Liver (tissue), 9 donors: ENCODE results near the gene SNX33. TPM values are rescaled to one million over a fixed set of nuclear protein-coding genes. Genes with fewer than 3 reads are reported as not detected.
"Not testable (repeated sequence)": the region's sequence is repeated elsewhere in the genome, so short reads cannot be mapped to it uniquely, and the experiment has no call there.

Source experiments
- DNase-seq: peaks from one replicate; pipeline ENCODE4 v3.0.0-alpha.2; 2017; ENCODE audit warnings: low spot score
- H3K27ac ChIP-seq, 2 donors: one replicate each; pipeline ENCODE4 v1.7.0; 2013; ENCODE audit warnings: inconsistent platforms in 2 of 2, low read length in 2 of 2, control low read depth in 1 of 2, low read depth in 1 of 2, mild to moderate bottlenecking in 1 of 2
- H3K27me3 ChIP-seq, 4 donors: one replicate each; pipeline versions ENCODE4 v1.6.1 to v1.7.0; 2013; ENCODE audit warnings: low read length in 3 of 4, inconsistent platforms in 1 of 4, mild to moderate bottlenecking in 1 of 4, moderate library complexity in 1 of 4; ENCODE audit not compliant: control insufficient read depth in 4 of 4, insufficient read depth in 4 of 4
- H3K36me3 ChIP-seq, 4 donors: one replicate each; pipeline versions ENCODE4 v1.6.1 to v1.7.0; 2013; ENCODE audit warnings: low read length in 3 of 4, mild to moderate bottlenecking in 3 of 4, low read depth in 1 of 4, moderate library complexity in 1 of 4; ENCODE audit not compliant: control insufficient read depth in 4 of 4, insufficient read depth in 3 of 4
- H3K4me1 ChIP-seq, 4 donors: one replicate each; pipeline versions ENCODE4 v1.6.1 to v1.7.0; 2013; ENCODE audit warnings: low read length in 3 of 4, mild to moderate bottlenecking in 3 of 4, moderate library complexity in 1 of 4; ENCODE audit not compliant: control insufficient read depth in 4 of 4, insufficient read depth in 4 of 4
- H3K4me3 ChIP-seq, 3 donors: one replicate each; pipeline versions ENCODE4 v1.6.1 to v1.7.0; 2013; ENCODE audit warnings: low read length in 3 of 3, control low read depth in 1 of 3, low read depth in 1 of 3, mild to moderate bottlenecking in 1 of 3
- H3K9ac ChIP-seq, 2 donors: one replicate each; pipeline ENCODE4 v1.7.0; 2013; ENCODE audit warnings: low read length in 2 of 2, mild to moderate bottlenecking in 2 of 2, moderate library complexity in 2 of 2, control low read depth in 1 of 2, low read depth in 1 of 2
- H3K9me3 ChIP-seq, 4 donors: one replicate each; pipeline versions ENCODE4 v1.6.1 to v1.7.0; 2013; ENCODE audit warnings: low read length in 3 of 4; ENCODE audit not compliant: control insufficient read depth in 4 of 4
- WGBS: extraction: QIAGEN DNeasy Blood & Tissue Kit; methylation state at CpG from one replicate; pipeline ENCODE4 v1.1.7; 2013; 5-methylcytosine and 5-hydroxymethylcytosine counted together
- polyA plus RNA-seq, 2 donors: library from polyadenylated mRNA; stranded (reverse) in 1 of 2; unstranded in 1 of 2; fragments of 200-250 nt in 1 of 2; fragments of >200 nt in 1 of 2; fragmentation: Nextera tagmentation in 1 of 2; extraction: Ambion mirVana in 1 of 2; gene quantifications; one replicate each; pipeline versions ENCODE4 v1.2.1 to v1.2.3, GENCODE V29; 2013 to 2015
- total RNA-seq, 2 donors: library from RNA; depleted of rRNA; stranded (reverse); fragments of >200 nt; gene quantifications; one replicate each; pipeline ENCODE4 v1.2.3, GENCODE V29; 2014
- donor health status: healthy.
- donor health status: healthy.
- donor health status: healthy.
- donor health status: healthy.
- donor health status: healthy.

SNX33 gene
- total and polyA plus RNA-seq, 4 donors: 7.1 to 10.8 (median 9.1) TPM

DNA sequence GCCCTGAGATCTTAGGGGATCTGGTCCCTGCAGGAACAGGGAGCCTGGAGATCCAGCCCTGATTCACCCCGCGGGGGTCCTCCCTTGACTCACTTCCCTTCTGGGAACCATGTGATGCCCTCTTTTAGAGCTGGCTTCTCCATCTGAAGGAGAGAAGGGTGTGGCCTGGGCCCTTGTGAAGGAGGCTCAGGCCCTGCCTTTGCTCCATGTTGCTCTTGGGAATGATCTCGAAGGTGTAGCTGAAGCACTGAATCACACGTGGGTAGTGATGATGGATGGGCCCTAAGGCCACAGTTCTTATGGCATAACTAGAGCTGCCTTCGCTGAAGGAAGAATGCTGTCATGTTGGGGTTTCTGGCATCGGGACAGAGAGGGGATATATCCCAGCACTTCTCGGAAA is 63.8 kb downstream of the SNX33 start:
- not testable (repeated sequence) for H3K9ac ChIP-seq, H3K9me3 ChIP-seq, H3K27me3 ChIP-seq, H3K4me3 ChIP-seq, H3K27ac ChIP-seq, H3K36me3 ChIP-seq, DNase-seq
- H3K4me1 ChIP-seq: peaks cover 0 to 13% (median 4%) of the 10 kb centered on the region in 4 donors
- 86% methylated on average over 7 of the region's 7 CpGs for WGBS

Other genes starting within 250 kb of the SNX33 start
- gene SIN3A, start 196.2 kb upstream of the SNX33 start, total RNA-seq: 10 to 100 TPM; 19.6 to 21.9 TPM
- gene SIN3A, start 196.2 kb upstream of the SNX33 start, polyA plus RNA-seq: 1 to 10 TPM; 6.8 to 7.1 TPM
- 10 to 100 TPM in 1 of 2 donors, 1 to 10 TPM in 1; 8.4 to 14.1 TPM for gene PTPN9, start 68.6 kb upstream of the SNX33 start, total RNA-seq
- 1 to 10 TPM; 5.4 to 6.6 TPM for gene PTPN9, start 68.6 kb upstream of the SNX33 start, polyA plus RNA-seq
- 10 to 100 TPM in 1 of 2 donors, 1 to 10 TPM in 1; 7.8 to 11.4 TPM for gene SNUPN, start 22.2 kb upstream of the SNX33 start, total RNA-seq
- gene SNUPN, start 22.2 kb upstream of the SNX33 start, polyA plus RNA-seq: 10 to 100 TPM; 12.8 to 13.2 TPM
- 10 to 100 TPM; 45.2 to 84.4 TPM for gene IMP3, start 7.7 kb upstream of the SNX33 start, total RNA-seq
- gene IMP3, start 7.7 kb upstream of the SNX33 start, polyA plus RNA-seq: 10 to 100 TPM; 54.7 to 94.8 TPM
- 1 to 10 TPM; 1.2 to 1.5 TPM for gene CSPG4, start 64.9 kb downstream of the SNX33 start, total RNA-seq
- gene CSPG4, start 64.9 kb downstream of the SNX33 start, polyA plus RNA-seq: under 1 TPM; 0.07 to 0.36 TPM
- 10 to 100 TPM in 1 of 2 donors, 1 to 10 TPM in 1; 6.5 to 14.4 TPM for gene UBE2Q2, start 195.5 kb downstream of the SNX33 start, total RNA-seq
- 1 to 10 TPM; 2.4 to 4.0 TPM for gene UBE2Q2, start 195.5 kb downstream of the SNX33 start, polyA plus RNA-seq